ENCODE data around the gene COPE.

- TF ChIP-seq CTCF (IDR thresholded peaks at IDR 0.05) (no peak), POLR2A (IDR thresholded peaks at IDR 0.05) (no peak)
These were observed 23.5 kb upstream of the COPE start for GRCh38 chr19:18942692-18943091.
